SK-N-SH (cell line): ENCODE measurements around the gene LCOR. TPM values are rescaled to one million over a fixed set of nuclear protein-coding genes. Genes with fewer than 3 reads are reported as not detected.

Experiments
- CTCF ChIA-PET: fragments of 300-600, 350-600 bp; formaldehyde crosslinking; extraction: SDS; loops from one replicate; lab custom pipeline; 2021; lab: Yijun Ruan, JAX
- POLR2A ChIA-PET: fragments of 350-600 bp; sonication (Branson Sonifier 250); formaldehyde crosslinking; extraction: SDS; loops from one replicate; lab custom pipeline; 2020; ENCODE audit warnings: antibody characterized with exemption, inconsistent platforms; lab: Yijun Ruan, JAX
- DNase-seq: peaks from one replicate; pipeline ENCODE4 v3.0.0; 2012
- H2AFZ ChIP-seq: fragments of 200-600 bp; sonication (generic); 2 replicates; pipeline ENCODE4 v1.8.1; 2016; ENCODE audit warnings: antibody characterized with exemption, mild to moderate bottlenecking, low read depth
- H3F3A ChIP-seq: fragments of 200-600 bp; sonication (generic); replicated peaks from 2 replicates; pipeline ENCODE3; 2016; ENCODE audit warnings: antibody characterized with exemption, mild to moderate bottlenecking; ENCODE audit not compliant: insufficient read depth
- H3K27ac ChIP-seq, 2 experiments: fragments of 200-500 bp in 1 of 2; fragments of 200-600 bp in 1 of 2; sonication (Bioruptor generic) in 1 of 2; sonication (generic), shearing (Covaris generic) in 1 of 2; 2 replicates each; pipeline versions ENCODE4 v1.5.1 to v1.6.1; 2014 to 2016; ENCODE audit warnings: low read depth in 2 of 2, inconsistent platforms in 1 of 2, low read length in 1 of 2, mild to moderate bottlenecking in 1 of 2, mixed read lengths in 1 of 2
- H3K27me3 ChIP-seq: fragments of 200-600 bp; sonication (generic), shearing (Covaris generic); 2 replicates; pipeline ENCODE4 v1.6.1; 2016; ENCODE audit warnings: mixed run types; ENCODE audit not compliant: insufficient read depth
- H3K36me3 ChIP-seq, 2 experiments: fragments of 200-500 bp in 1 of 2; fragments of 200-600 bp in 1 of 2; sonication (Bioruptor generic) in 1 of 2; sonication (generic) in 1 of 2; replicated peaks in 1 of 2; 2 replicates each; pipeline versions ENCODE3 to v1.5.1; 2014 to 2016; ENCODE audit warnings: low read length in 1 of 2, mild to moderate bottlenecking in 1 of 2; ENCODE audit not compliant: insufficient read depth in 2 of 2, control insufficient read depth in 1 of 2
- H3K4me1 ChIP-seq, 2 experiments: fragments of 200-500 bp in 1 of 2; fragments of 200-600 bp in 1 of 2; sonication (Bioruptor generic) in 1 of 2; sonication (generic), shearing (Covaris generic) in 1 of 2; 2 replicates each; pipeline versions ENCODE4 v1.5.1 to v1.6.1; 2014 to 2016; ENCODE audit warnings: low read depth in 1 of 2, low read length in 1 of 2, mixed run types in 1 of 2; ENCODE audit not compliant: insufficient read depth in 2 of 2, control insufficient read depth in 1 of 2
- H3K4me2 ChIP-seq: fragments of 200-600 bp; sonication (generic), shearing (Covaris generic); 2 replicates; pipeline ENCODE4 v1.6.1; 2017; ENCODE audit warnings: mixed run types
- H3K4me3 ChIP-seq, 2 experiments: fragments of 200-500 bp in 1 of 2; fragments of 200-600 bp in 1 of 2; sonication (Bioruptor generic) in 1 of 2; sonication (generic), shearing (Covaris generic) in 1 of 2; 2 replicates each; pipeline versions ENCODE4 v1.5.1 to v1.8.1; 2014 to 2016; ENCODE audit warnings: low read depth in 2 of 2, inconsistent platforms in 1 of 2, low read length in 1 of 2, mild to moderate bottlenecking in 1 of 2, mixed read lengths in 1 of 2, moderate library complexity in 1 of 2
- H3K79me2 ChIP-seq: fragments of 200-600 bp; sonication (generic); 2 replicates; pipeline ENCODE4 v1.8.1; 2017; ENCODE audit warnings: mild to moderate bottlenecking; ENCODE audit not compliant: insufficient read depth
- H3K9ac ChIP-seq: fragments of 200-600 bp; sonication (generic); 2 replicates; pipeline ENCODE4 v1.6.1; 2017; ENCODE audit warnings: mixed run types
- H3K9me2 ChIP-seq: fragments of 200-600 bp; sonication (generic); 2 replicates; pipeline ENCODE4 v1.6.1; 2017; ENCODE audit warnings: mixed run types
- H3K9me3 ChIP-seq: fragments of 200-600 bp; sonication (generic); 2 replicates; pipeline ENCODE4 v1.6.1; 2017; ENCODE audit warnings: mixed run types, mild to moderate bottlenecking, moderate library complexity
- H4K20me1 ChIP-seq: fragments of 200-600 bp; sonication (generic); 2 replicates; pipeline ENCODE4 v1.6.1; 2017; ENCODE audit warnings: mild to moderate bottlenecking, mixed run types; ENCODE audit not compliant: insufficient read depth
- EZH2phosphoT487 ChIP-seq: fragments of 200-600 bp; sonication (generic); IDR thresholded peaks from 2 replicates; pipeline ENCODE4 v1.6.1; 2017; ENCODE audit warnings: low read depth, mixed run types, mild to moderate bottlenecking, antibody characterized with exemption, moderate library complexity, borderline replicate concordance
- FOSL2 ChIP-seq: IDR thresholded peaks from 2 replicates; pipeline ENCODE4 v1.4.0; 2012; ENCODE audit warnings: low read depth, mild to moderate bottlenecking, moderate library complexity, borderline replicate concordance
- FOXJ3 ChIP-seq: sonication (generic); formaldehyde crosslinking; IDR thresholded peaks from 2 replicates; pipeline ENCODE4 v1.5.1; 2020; ENCODE audit warnings: mild to moderate bottlenecking, missing genetic modification reagents
- GATA2 ChIP-seq: sonication (generic); formaldehyde crosslinking; IDR thresholded peaks from 2 replicates; pipeline ENCODE4 v1.5.0; 2020; ENCODE audit warnings: mild to moderate bottlenecking, missing genetic modification reagents
- JUND ChIP-seq: IDR thresholded peaks from 2 replicates; pipeline ENCODE4 v1.4.0; 2012
- MEF2A ChIP-seq: IDR thresholded peaks from 2 replicates; pipeline ENCODE4 v1.4.0; 2012; ENCODE audit warnings: low read depth, borderline replicate concordance
- MXI1 ChIP-seq: IDR thresholded peaks from 2 replicates; pipeline ENCODE4 v1.6.1; 2012; ENCODE audit warnings: mild to moderate bottlenecking, low read depth, low read length, improper control_type of control experiment
- POLR2AphosphoS5 ChIP-seq: IDR thresholded peaks from 2 replicates; pipeline ENCODE4 v1.6.1; 2012; ENCODE audit warnings: low read depth, low read length
- RAD21 ChIP-seq: IDR thresholded peaks from 2 replicates; pipeline ENCODE4 v1.6.1; 2012; ENCODE audit warnings: mild to moderate bottlenecking, low read length
- RCOR1 ChIP-seq: fragments of 150-350 bp; IDR thresholded peaks from 2 replicates; pipeline ENCODE4 v1.6.1; 2017; ENCODE audit warnings: antibody characterized with exemption, low read length
- RFX5 ChIP-seq: IDR thresholded peaks from 2 replicates; pipeline ENCODE4 v1.6.1; 2012; ENCODE audit warnings: mild to moderate bottlenecking, improper control_type of control experiment, low read length
- TAF1 ChIP-seq: IDR thresholded peaks from 2 replicates; pipeline ENCODE4 v1.6.1; 2012; ENCODE audit warnings: low read depth, mild to moderate bottlenecking, low read length, moderate library complexity, borderline replicate concordance
- TCF12 ChIP-seq: IDR thresholded peaks from 2 replicates; pipeline ENCODE4 v1.4.0; 2012
- TEAD4 ChIP-seq: IDR thresholded peaks from 2 replicates; pipeline ENCODE4 v1.4.0; 2012; ENCODE audit warnings: mild to moderate bottlenecking, borderline replicate concordance; ENCODE audit not compliant: insufficient read depth
- WGBS: methylation state at CpG from one replicate; pipeline ENCODE4 v1.1.6; 2017; ENCODE audit warnings: low lambda C conversion rate; 5-methylcytosine and 5-hydroxymethylcytosine counted together
- polyA plus RNA-seq, 3 experiments: library from polyadenylated mRNA; depleted of rRNA; stranded (reverse); fragments of >200 nt; gene quantifications; 2 replicates each; pipeline ENCODE4 v1.2.3, GENCODE V29; 2012
- TF ChIP-seq, protein P1 (sequence below): IDR thresholded peaks from 2 replicates; pipeline ENCODE4 v1.4.0; 2012; ENCODE audit warnings: low read depth, borderline replicate concordance

The LCOR gene
- polyA plus RNA-seq, 1 of the 3 experiments (the other 2 are of a cell fraction): 1.9 TPM

DNA sequence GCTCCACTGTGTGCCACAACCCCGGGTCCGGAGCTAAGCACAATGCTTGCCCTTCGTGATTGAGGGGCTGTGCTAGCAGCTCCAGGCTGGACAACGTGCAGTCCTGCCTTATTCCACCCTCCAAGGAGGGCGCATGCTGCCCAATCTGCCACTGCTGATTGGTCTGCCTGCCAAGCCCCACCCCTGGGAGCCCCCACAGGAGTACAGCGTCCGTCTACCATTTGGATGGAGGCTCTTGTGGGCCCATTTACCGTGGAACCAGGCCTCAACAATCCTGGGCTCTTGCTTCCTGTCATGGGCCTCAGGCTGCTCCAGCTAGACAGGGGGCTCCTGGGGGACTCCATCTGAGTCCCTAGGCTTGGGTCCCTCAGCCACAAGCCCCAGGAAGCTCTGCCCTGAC lies 180.4 kb downstream of the LCOR start:
- no peak overlapping the region for H3K9ac ChIP-seq
- no peaks in the 10 kb centered on the region for H4K20me1 ChIP-seq
- peaks cover 3% of the 10 kb centered on the region; the same call in 1 of the 2 replicates for H3K9me2 ChIP-seq
- WGBS: 71% methylated on average over 4 of the region's 8 CpGs
- H2AFZ ChIP-seq: no peak overlapping the region
- peaks cover 3% of the 10 kb centered on the region; the same call in 1 of the 2 replicates for H3K9me3 ChIP-seq
- H3K27ac ChIP-seq: no peak overlapping the region
- H3K36me3 ChIP-seq: no peaks in the 10 kb centered on the region
- DNase-seq: no peak
- no peaks in the 10 kb centered on the region for H3K4me1 ChIP-seq
- H3K79me2 ChIP-seq: no peaks in the 10 kb centered on the region
- TF ChIP-seq TAF1: no peak
- TF ChIP-seq FOSL2: no peak
- no peak for TF ChIP-seq TEAD4
- TF ChIP-seq RFX5: no peak
- no peak for TF ChIP-seq GATA2
- TF ChIP-seq EZH2phosphoT487: no peak
- no peak for TF ChIP-seq JUND
- no peak for TF ChIP-seq MEF2A
- TF ChIP-seq RAD21: no peak
- no peak for TF ChIP-seq MXI1
- TF ChIP-seq FOXJ3 (CRISPR knock-in tag): no peak
- no peak for TF ChIP-seq TCF12
- no peak for TF ChIP-seq POLR2AphosphoS5
- TF ChIP-seq, protein P1, sequence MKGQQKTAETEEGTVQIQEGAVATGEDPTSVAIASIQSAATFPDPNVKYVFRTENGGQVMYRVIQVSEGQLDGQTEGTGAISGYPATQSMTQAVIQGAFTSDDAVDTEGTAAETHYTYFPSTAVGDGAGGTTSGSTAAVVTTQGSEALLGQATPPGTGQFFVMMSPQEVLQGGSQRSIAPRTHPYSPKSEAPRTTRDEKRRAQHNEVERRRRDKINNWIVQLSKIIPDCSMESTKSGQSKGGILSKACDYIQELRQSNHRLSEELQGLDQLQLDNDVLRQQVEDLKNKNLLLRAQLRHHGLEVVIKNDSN: no peak
- TF ChIP-seq, all 33 proteins: peak for 0
- Histone ChIP-seq H3K4me3 (no peak overlapping the region), H3K4me2 (no peak overlapping the region), H3K27me3 (no peaks in the 10 kb centered on the region), H3F3A (no peaks in the 10 kb centered on the region)
- POLR2A ChIA-PET: no interaction called here
- CTCF ChIA-PET: interaction anchor here (1.5 to 2.5 kb wide), 3 partner anchors 13 to 198 kb away, joined by 7 to 9 read pairs (median 9); no protein-coding TSS in a partner anchor

DNA sequence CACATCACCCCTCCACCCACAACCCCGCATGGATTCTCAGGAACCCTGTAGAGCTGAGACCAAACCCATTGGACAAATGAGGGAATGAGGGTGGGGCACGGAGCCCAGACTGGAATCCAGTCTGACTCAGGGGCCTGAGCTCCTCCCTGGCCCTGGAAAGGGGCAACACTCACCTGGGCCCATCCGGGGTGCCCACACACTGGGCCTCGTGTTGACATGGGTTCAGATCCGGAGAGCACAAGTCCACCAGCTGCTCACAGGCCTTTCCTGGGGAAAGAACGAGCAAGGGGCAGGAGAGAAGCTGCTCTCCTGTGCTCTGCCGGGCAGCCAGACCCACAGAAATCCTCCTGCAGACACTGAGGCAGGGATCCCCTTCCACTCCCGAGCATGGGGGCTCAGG lies 181.5 kb downstream of the LCOR start:
- DNase-seq: no peak
- no peak overlapping the region for H3K27ac ChIP-seq
- H3K9me2 ChIP-seq: peaks cover 3% of the 10 kb centered on the region; the same call in 1 of the 2 replicates
- no peaks in the 10 kb centered on the region for H4K20me1 ChIP-seq
- no peak for TF ChIP-seq RCOR1
- TF ChIP-seq, all 33 proteins: peak for 0
- CTCF ChIA-PET: interaction anchor here (0.8 to 2.5 kb wide), 4 partner anchors 12 to 197 kb away, joined by 3 to 9 read pairs (median 8); no protein-coding TSS in a partner anchor
- Histone ChIP-seq H3K27me3 (no peaks in the 10 kb centered on the region), H3F3A (no peaks in the 10 kb centered on the region), H3K9ac (no peak overlapping the region), H3K9me3 (no peaks in the 10 kb centered on the region), H3K36me3 (no peaks in the 10 kb centered on the region), H3K79me2 (no peaks in the 10 kb centered on the region), H3K4me3 (no peak overlapping the region), H3K4me2 (no peak overlapping the region), H3K4me1 (no peaks in the 10 kb centered on the region), H2AFZ (no peak overlapping the region)
- POLR2A ChIA-PET: no interaction called here
- WGBS: 80% methylated on average over 1 of the region's 8 CpGs
